H9 (cell line): ENCODE measurements around the gene FAM209A. TPM values are rescaled to one million over a fixed set of nuclear protein-coding genes. Genes with fewer than 3 reads are reported as not detected.

Experiments
- DNase-seq: peaks from one replicate; pipeline ENCODE4 v3.0.0-alpha.2; 2017
- H2AFZ ChIP-seq: one replicate; pipeline ENCODE4 v1.6.1; 2013; ENCODE audit warnings: mild to moderate bottlenecking, low read length, control low read depth, moderate library complexity
- H2AK5ac ChIP-seq: 2 replicates; pipeline ENCODE4 v1.6.1; 2013; ENCODE audit warnings: low read length, control low read depth, mixed read lengths; ENCODE audit not compliant: insufficient read length
- H2BK120ac ChIP-seq: one replicate; pipeline ENCODE4 v1.6.1; 2013; ENCODE audit warnings: low read depth, mild to moderate bottlenecking, low read length, control low read depth, inconsistent platforms; ENCODE audit not compliant: poor library complexity, severe bottlenecking
- H2BK12ac ChIP-seq: 2 replicates; pipeline ENCODE4 v1.6.1; 2013; ENCODE audit warnings: low read length, control low read depth, mixed read lengths, low read depth; ENCODE audit not compliant: insufficient read length
- H2BK15ac ChIP-seq: 2 replicates; pipeline ENCODE4 v1.6.1; 2013; ENCODE audit warnings: low read depth, low read length, control low read depth
- H2BK20ac ChIP-seq: one replicate; pipeline ENCODE4 v1.6.1; 2013; ENCODE audit warnings: low read depth, mild to moderate bottlenecking, low read length, control low read depth, inconsistent platforms; ENCODE audit not compliant: poor library complexity, severe bottlenecking
- H2BK5ac ChIP-seq: 2 replicates; pipeline ENCODE4 v1.6.1; 2013; ENCODE audit warnings: low read length, control low read depth, mixed read lengths; ENCODE audit not compliant: insufficient read length
- H3K14ac ChIP-seq: 2 replicates; pipeline ENCODE4 v1.6.1; 2013; ENCODE audit warnings: low read length, control low read depth; ENCODE audit not compliant: insufficient read depth
- H3K18ac ChIP-seq: 2 replicates; pipeline ENCODE4 v1.6.1; 2013; ENCODE audit warnings: low read depth, mild to moderate bottlenecking, mixed read lengths, low read length, control low read depth; ENCODE audit not compliant: insufficient read length
- H3K23ac ChIP-seq: 2 replicates; pipeline ENCODE4 v1.6.1; 2013; ENCODE audit warnings: low read length, control low read depth, mixed read lengths, low read depth; ENCODE audit not compliant: insufficient read length
- H3K23me2 ChIP-seq: 2 replicates; pipeline ENCODE4 v1.6.1; 2013; ENCODE audit warnings: low read depth, mild to moderate bottlenecking, mixed read lengths, low read length, control low read depth; ENCODE audit not compliant: insufficient read length, poor library complexity, severe bottlenecking
- H3K27ac ChIP-seq: 2 replicates; pipeline ENCODE4 v1.5.1; 2013; ENCODE audit warnings: low read length, control low read depth, mixed read lengths, low read depth; ENCODE audit not compliant: insufficient read length
- H3K27me3 ChIP-seq: 2 replicates; pipeline ENCODE4 v1.6.1; 2013; ENCODE audit warnings: low read length, control low read depth, inconsistent platforms; ENCODE audit not compliant: insufficient read depth
- H3K4ac ChIP-seq: 2 replicates; pipeline ENCODE4 v1.6.1; 2013; ENCODE audit warnings: low read depth, mild to moderate bottlenecking, control low read depth, inconsistent platforms, low read length, moderate library complexity
- H3K4me1 ChIP-seq: 2 replicates; pipeline ENCODE4 v1.6.1; 2013; ENCODE audit warnings: low read length, control low read depth, inconsistent platforms; ENCODE audit not compliant: insufficient read depth
- H3K4me2 ChIP-seq: 2 replicates; pipeline ENCODE4 v1.6.1; 2013; ENCODE audit warnings: low read length, control low read depth, mixed read lengths; ENCODE audit not compliant: insufficient read length, insufficient read depth
- H3K56ac ChIP-seq: 2 replicates; pipeline ENCODE4 v1.6.1; 2013; ENCODE audit warnings: low read depth, mild to moderate bottlenecking, mixed read lengths, low read length, control low read depth; ENCODE audit not compliant: insufficient read length
- H3K79me1 ChIP-seq: 2 replicates; pipeline ENCODE4 v1.6.1; 2013; ENCODE audit warnings: low read depth, mild to moderate bottlenecking, moderate library complexity, low read length, control low read depth, inconsistent platforms; ENCODE audit not compliant: insufficient read depth, poor library complexity, severe bottlenecking
- H3K79me2 ChIP-seq: 2 replicates; pipeline ENCODE4 v1.6.1; 2013; ENCODE audit warnings: low read length, control low read depth, inconsistent platforms; ENCODE audit not compliant: insufficient read depth
- H3K9ac ChIP-seq: 2 replicates; pipeline ENCODE4 v1.6.1; 2013; ENCODE audit warnings: low read length, control low read depth, mixed read lengths; ENCODE audit not compliant: insufficient read length; ENCODE audit errors: extremely low read depth
- H3K9me3 ChIP-seq: one replicate; pipeline ENCODE4 v1.6.1; 2013; ENCODE audit warnings: low read depth, low read length, inconsistent platforms; ENCODE audit not compliant: control insufficient read depth
- H3T11ph ChIP-seq: one replicate; pipeline ENCODE4 v1.6.1; 2013; ENCODE audit warnings: mild to moderate bottlenecking, low read length, control low read depth, inconsistent platforms
- H4K20me1 ChIP-seq: one replicate; pipeline ENCODE4 v1.6.1; 2013; ENCODE audit not compliant: control insufficient read depth, insufficient read length, insufficient read depth
- H4K5ac ChIP-seq: 2 replicates; pipeline ENCODE4 v1.6.1; 2013; ENCODE audit warnings: low read depth, mild to moderate bottlenecking, mixed read lengths, low read length, control low read depth; ENCODE audit not compliant: insufficient read length
- H4K8ac ChIP-seq: replicated peaks from 2 replicates; pipeline ENCODE4 v1.6.1; 2013; ENCODE audit warnings: low read length, control low read depth, mixed read lengths, low read depth; ENCODE audit not compliant: insufficient read length
- H4K91ac ChIP-seq: 2 replicates; pipeline ENCODE4 v1.6.1; 2013; ENCODE audit warnings: low read depth, mild to moderate bottlenecking, moderate library complexity, mixed read lengths, low read length, control low read depth; ENCODE audit not compliant: insufficient read length
- H3K27ac Mint-ChIP-seq, 3 experiments: 2 replicates in 2 of 3; 3 replicates in 1 of 3; pipeline ENCODE4 v1.8.0; 2020 to 2021; ENCODE audit warnings: mixed read lengths in 3 of 3, mild to moderate bottlenecking in 1 of 3, moderate library complexity in 1 of 3
- H3K27me3 Mint-ChIP-seq: 2 replicates; pipeline ENCODE4 v1.8.0; 2021; ENCODE audit warnings: low read depth, mild to moderate bottlenecking, moderate library complexity, mixed read lengths
- H3K36me3 Mint-ChIP-seq, 3 experiments: 2 replicates in 2 of 3; 3 replicates in 1 of 3; pipeline ENCODE4 v1.8.0; 2020 to 2021; ENCODE audit warnings: low read depth in 3 of 3, mixed read lengths in 3 of 3; ENCODE audit not compliant: insufficient read depth in 1 of 3
- H3K4me1 Mint-ChIP-seq, 2 experiments: 2 replicates each; pipeline ENCODE4 v1.8.0; 2020; ENCODE audit warnings: mixed read lengths in 2 of 2
- H3K4me3 Mint-ChIP-seq, 2 experiments: 2 replicates in 1 of 2; 3 replicates in 1 of 2; pipeline ENCODE4 v1.8.0; 2020 to 2021; ENCODE audit warnings: mild to moderate bottlenecking in 2 of 2, mixed read lengths in 2 of 2, moderate library complexity in 1 of 2
- H3K9me3 Mint-ChIP-seq, 2 experiments: 2 replicates in 1 of 2; 3 replicates in 1 of 2; pipeline ENCODE4 v1.8.0; 2020; ENCODE audit warnings: mild to moderate bottlenecking in 2 of 2, mixed read lengths in 2 of 2, moderate library complexity in 1 of 2
- CTCF ChIP-seq: fragments of 200-600 bp; sonication (generic); conservative IDR thresholded peaks from 3 replicates; pipeline ENCODE4 v1.8.0; 2021; ENCODE audit warnings: antibody characterized with exemption, mild to moderate bottlenecking
- WGBS: extraction: QIAGEN DNeasy Blood & Tissue Kit; methylation state at CpG from one replicate; pipeline ENCODE4 v1.1.7; 2013; ENCODE audit warnings: missing lambda C conversion rate, low lambda C conversion rate, mixed read lengths; ENCODE audit not compliant: insufficient read length; ENCODE audit errors: extremely low coverage; 5-methylcytosine and 5-hydroxymethylcytosine counted together
- total RNA-seq: library from RNA; stranded (reverse); gene quantifications from 2 replicates; pipeline ENCODE4 v1.2.1, GENCODE V29; 2021

The FAM209A gene
- total RNA-seq, 1 experiment from 2014 or later, result not detected

GRCh38 chr20:56513161-56514150 is 11.1 kb upstream of the FAM209A start:
- H2AFZ ChIP-seq, result no peak overlapping the region

More at GRCh38 chr20:56513161-56514150, 11.1 kb upstream of the FAM209A start:
- Histone ChIP-seq H4K8ac (no peak overlapping the region), H3T11ph (no peak overlapping the region), H3K14ac (no peak overlapping the region; the same call in 1 of the 2 replicates), H3K4me2 (no peak overlapping the region), H2BK15ac (no peak overlapping the region), H3K9ac (no peak overlapping the region), H3K27ac (no peak overlapping the region), H2BK20ac (no peak overlapping the region), H3K9me3 (no peaks in the 10 kb centered on the region), H3K56ac (no peak overlapping the region), H3K18ac (no peak overlapping the region), H3K4ac (no peak overlapping the region), H4K20me1 (no peaks in the 10 kb centered on the region), H3K23me2 (no peaks in the 10 kb centered on the region), H4K5ac (no peak overlapping the region), H3K23ac (no peak overlapping the region), H3K27me3 (no peaks in the 10 kb centered on the region), H2BK120ac (no peak overlapping the region), H3K79me2 (no peaks in the 10 kb centered on the region), H2BK5ac (no peak overlapping the region), H4K91ac (no peak overlapping the region), H2AK5ac (no peak overlapping the region), H3K79me1 (no peaks in the 10 kb centered on the region), H2BK12ac (no peak overlapping the region), H3K4me1 (no peaks in the 10 kb centered on the region)
- Mint-ChIP-seq H3K9me3 (no peaks in the 10 kb centered on the region; a peak in 1 of 5 replicates), H3K36me3 (peaks cover 13 to 23% (median 20%) of the 10 kb centered on the region in 3 experiments), H3K4me3 (no peak overlapping the region), H3K4me1 (peaks cover 0 to 2% of the 10 kb centered on the region in 2 experiments; a peak in 2 of 4 replicates), H3K27ac (peak overlapping the region in 2 of 3 experiments; percentile 5 to 75; a peak in 3 of 7 replicates), H3K27me3 (no peaks in the 10 kb centered on the region)
- TF ChIP-seq CTCF, result no peak
- WGBS, result no CpG with 5 or more reads among the region's 22 CpGs
- DNase-seq, result no peak
